Mesodermal cell (in vitro differentiated cells): Measurements from ENCODE around the gene BANP.
"Not testable (repeated sequence)": the region's sequence is repeated elsewhere in the genome, so short reads cannot be mapped to it uniquely, and the experiment has no call there.

Experiments used
- H3K27ac ChIP-seq: 2 replicates; pipeline ENCODE4 v1.7.0; 2013; ENCODE audit warnings: mild to moderate bottlenecking, low read depth, low read length, moderate library complexity; ENCODE audit not compliant: severe bottlenecking
- H3K36me3 ChIP-seq: 2 replicates; pipeline ENCODE4 v1.7.1; 2013; ENCODE audit warnings: mild to moderate bottlenecking, low read length, moderate library complexity; ENCODE audit not compliant: control insufficient read depth, insufficient read depth
- H3K4me1 ChIP-seq: one replicate; pipeline ENCODE4 v1.7.1; 2013; ENCODE audit warnings: mild to moderate bottlenecking, low read length; ENCODE audit not compliant: insufficient read depth, control insufficient read depth, poor library complexity, severe bottlenecking
- H3K4me3 ChIP-seq: 2 replicates; pipeline ENCODE4 v1.7.0; 2013; ENCODE audit warnings: low read length, control low read depth, mild to moderate bottlenecking; ENCODE audit not compliant: insufficient read depth, poor library complexity, severe bottlenecking; ENCODE audit errors: extremely low read depth
- H3K9me3 ChIP-seq: 2 replicates; pipeline ENCODE4 v1.7.1; 2013; ENCODE audit warnings: mild to moderate bottlenecking, low read length, moderate library complexity; ENCODE audit not compliant: control insufficient read depth
- WGBS, 2 experiments: methylation state at CpG; one replicate each; pipeline ENCODE4 v1.1.5; 2013; ENCODE audit warnings: missing lambda C conversion rate in 2 of 2; ENCODE audit not compliant: insufficient coverage in 2 of 2; 5-methylcytosine and 5-hydroxymethylcytosine counted together

Gene BANP

DNA sequence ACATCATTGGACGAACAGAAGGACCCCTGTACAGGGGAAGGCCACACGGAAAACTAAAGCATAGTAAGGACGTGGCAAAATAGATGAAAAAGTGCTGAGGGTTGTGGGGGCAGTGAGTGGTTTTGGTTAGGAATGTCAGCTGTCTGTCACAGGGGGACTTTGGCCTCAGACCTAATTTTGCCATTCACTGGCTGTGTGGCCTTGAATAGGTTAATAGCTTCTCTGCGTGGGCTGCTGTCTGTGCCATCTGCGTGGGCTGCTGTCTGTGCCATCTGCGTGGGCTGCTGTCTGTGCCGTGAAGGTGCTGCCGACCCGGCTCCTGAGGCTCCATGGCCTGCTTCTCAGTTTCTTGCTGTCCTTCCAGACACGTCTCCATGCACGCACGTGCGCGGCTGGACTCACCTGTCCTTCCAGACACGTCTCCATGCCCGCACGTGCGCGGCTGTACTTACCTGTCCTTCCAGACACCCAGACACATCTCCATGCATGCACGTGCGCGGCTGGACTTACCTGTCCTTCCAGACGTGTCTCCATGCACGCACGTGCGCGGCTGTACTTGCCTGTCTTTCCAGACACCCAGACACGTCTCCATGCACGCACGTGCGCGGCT is 47.1 kb downstream of the BANP start:
- peaks cover 12% of the 10 kb centered on the region for H3K36me3 ChIP-seq
- H3K9me3 ChIP-seq, result not testable (repeated sequence)

DNA sequence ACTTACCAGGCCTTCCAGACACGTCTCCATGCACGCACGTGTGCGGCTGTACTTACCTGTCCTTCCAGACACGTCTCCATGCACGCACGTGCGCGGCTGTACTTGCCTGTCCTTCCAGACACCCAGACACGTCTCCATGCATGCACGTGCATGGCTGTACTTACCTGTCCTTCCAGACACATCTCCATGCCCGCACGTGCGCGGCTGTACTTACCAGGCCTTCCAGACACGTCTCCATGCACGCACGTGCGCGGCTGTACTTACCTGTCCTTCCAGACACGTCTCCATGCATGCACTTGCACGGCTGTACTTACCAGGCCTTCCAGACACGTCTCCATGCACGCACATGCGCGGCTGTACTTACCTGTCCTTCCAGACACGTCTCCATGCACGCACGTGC is 47.8 kb downstream of the BANP start:
- WGBS, 2 experiments, result 85 to 93% methylated on average over 12 to 26 of the region's 29 CpGs
- H3K4me3 ChIP-seq, H3K9me3 ChIP-seq, H3K27ac ChIP-seq, H3K4me1 ChIP-seq: not testable (repeated sequence)
- H3K36me3 ChIP-seq, result peaks cover 11% of the 10 kb centered on the region

More for the DNA sequence above, 47.1 kb downstream of the BANP start:
- WGBS, 2 experiments, result 95 to 97% methylated on average over 28 to 32 of the region's 32 CpGs
- not testable (repeated sequence) for H3K27ac ChIP-seq, H3K4me3 ChIP-seq, H3K4me1 ChIP-seq

DNA sequence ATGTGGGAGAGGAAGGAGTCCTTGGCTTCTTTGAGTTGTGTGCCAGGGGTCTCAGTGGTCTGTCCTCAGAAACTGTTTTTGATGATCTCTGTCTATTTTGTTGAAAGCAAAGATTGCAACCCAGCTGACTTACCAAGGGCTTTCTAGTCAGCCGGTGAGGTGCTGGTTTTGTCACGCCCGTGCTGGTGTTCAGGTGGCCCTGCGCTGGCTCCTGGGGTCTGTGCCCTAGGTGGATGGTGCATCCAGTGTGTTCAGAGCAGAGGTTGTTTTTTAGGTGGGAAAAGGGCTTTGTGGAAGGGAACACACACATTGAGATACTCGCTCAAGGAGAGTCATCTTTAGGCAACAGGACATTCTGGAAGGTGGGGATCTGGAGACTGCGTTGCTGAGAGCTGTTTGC is 51.0 kb downstream of the BANP start:
- Histone ChIP-seq H3K36me3 (peaks cover 20% of the 10 kb centered on the region), H3K4me3 (no peak overlapping the region), H3K27ac (no peak overlapping the region), H3K9me3 (no peaks in the 10 kb centered on the region), H3K4me1 (no peaks in the 10 kb centered on the region)
- WGBS, 2 experiments, result 92 to 93% methylated on average over 3 to 6 of the region's 6 CpGs

GRCh38 chr16:88002749-88003148 is 51.5 kb downstream of the BANP start:
- Histone ChIP-seq H3K36me3 (peaks cover 25% of the 10 kb centered on the region), H3K4me3 (no peak overlapping the region), H3K27ac (no peak overlapping the region), H3K9me3 (no peaks in the 10 kb centered on the region), H3K4me1 (no peaks in the 10 kb centered on the region)
- WGBS, 2 experiments, result 94 to 96% methylated on average over 3 of the region's 4 CpGs

DNA sequence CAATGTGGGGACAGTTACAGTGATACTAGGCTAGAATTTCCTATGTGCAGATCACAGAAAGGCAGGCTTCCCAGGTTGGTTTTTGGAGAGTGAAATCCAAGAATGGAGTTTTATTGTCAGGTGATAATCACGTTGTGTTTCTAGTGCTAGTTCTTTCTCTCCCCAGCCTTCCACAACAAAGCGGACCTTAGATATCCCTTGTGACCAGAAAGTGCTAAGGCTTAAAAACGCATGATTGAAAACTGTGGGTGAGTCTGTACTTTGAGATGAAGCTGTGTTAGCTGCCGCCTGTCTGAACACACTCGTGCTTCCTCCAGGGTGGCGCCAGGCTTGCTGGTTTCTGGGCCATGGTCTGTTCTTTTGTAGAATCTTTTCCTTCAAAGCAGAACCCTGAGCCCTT is 52.1 kb downstream of the BANP start:
- 92 to 100% methylated on average over 4 to 6 of the region's 6 CpGs for WGBS, 2 experiments
- H3K9me3 ChIP-seq, result no peaks in the 10 kb centered on the region
- H3K4me1 ChIP-seq, result no peaks in the 10 kb centered on the region

GRCh38 chr16:88003736-88004135 is 52.5 kb downstream of the BANP start:
- Histone ChIP-seq H3K9me3 (no peaks in the 10 kb centered on the region), H3K4me1 (no peaks in the 10 kb centered on the region), H3K4me3 (no peak overlapping the region), H3K27ac (no peak overlapping the region), H3K36me3 (peaks cover 32% of the 10 kb centered on the region)
- 91 to 98% methylated on average over 7 to 9 of the region's 9 CpGs for WGBS, 2 experiments

More for the DNA sequence above, 52.1 kb downstream of the BANP start:
- H3K36me3 ChIP-seq, result peaks cover 31% of the 10 kb centered on the region
- no peak overlapping the region for H3K27ac ChIP-seq
- H3K4me3 ChIP-seq, result no peak overlapping the region

DNA sequence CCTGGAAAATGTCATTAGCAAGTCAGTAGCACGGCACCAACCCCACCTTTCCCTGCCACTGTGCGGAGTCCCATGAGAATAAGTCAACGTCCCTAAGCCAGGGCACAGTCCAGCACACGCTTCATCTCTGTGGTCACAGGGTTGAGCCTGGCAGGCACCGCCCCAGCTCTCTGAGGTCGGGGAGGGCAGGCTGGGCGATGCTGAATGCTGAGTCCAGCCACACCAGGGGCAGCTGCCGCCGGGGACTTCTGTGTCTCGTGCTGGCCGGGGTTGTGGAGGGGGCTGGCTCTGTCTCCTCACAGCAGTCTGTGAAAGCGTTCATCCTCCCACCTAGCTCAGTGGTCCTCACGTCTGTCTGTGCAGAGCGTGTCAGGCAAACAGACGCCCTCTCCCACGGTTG is 53.2 kb downstream of the BANP start:
- H3K36me3 ChIP-seq, result peaks cover 39% of the 10 kb centered on the region
- no peaks in the 10 kb centered on the region for H3K9me3 ChIP-seq
- no peak overlapping the region for H3K4me3 ChIP-seq
- H3K27ac ChIP-seq, result no peak overlapping the region
- no peaks in the 10 kb centered on the region for H3K4me1 ChIP-seq
- WGBS, 2 experiments, result 94 to 100% methylated on average over 9 to 14 of the region's 16 CpGs

DNA sequence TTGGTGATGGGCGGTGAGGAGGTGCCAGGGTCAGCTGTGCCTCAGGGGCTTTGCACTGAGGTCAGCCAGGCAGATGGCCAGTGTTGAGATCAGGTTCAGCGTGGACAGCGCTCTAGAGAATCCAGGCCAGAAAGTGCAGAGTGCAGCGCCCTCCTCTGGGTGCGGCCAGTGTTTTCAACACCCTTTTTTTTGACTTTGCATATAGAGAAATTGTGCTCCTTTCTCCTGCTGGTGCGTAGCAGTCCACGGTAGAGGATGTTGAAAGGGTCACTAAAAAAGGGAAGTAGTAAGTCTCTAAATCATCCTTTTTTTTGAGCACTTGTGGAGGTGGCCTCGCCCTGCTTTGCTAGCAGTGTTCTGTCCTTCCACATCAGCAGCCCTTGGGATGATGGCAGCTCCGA is 53.9 kb downstream of the BANP start:
- Histone ChIP-seq H3K4me3 (no peak overlapping the region), H3K27ac (no peak overlapping the region), H3K9me3 (no peaks in the 10 kb centered on the region), H3K4me1 (no peaks in the 10 kb centered on the region), H3K36me3 (peaks cover 44% of the 10 kb centered on the region)
- WGBS, 2 experiments, result 90 to 96% methylated on average over 7 of the region's 9 CpGs

DNA sequence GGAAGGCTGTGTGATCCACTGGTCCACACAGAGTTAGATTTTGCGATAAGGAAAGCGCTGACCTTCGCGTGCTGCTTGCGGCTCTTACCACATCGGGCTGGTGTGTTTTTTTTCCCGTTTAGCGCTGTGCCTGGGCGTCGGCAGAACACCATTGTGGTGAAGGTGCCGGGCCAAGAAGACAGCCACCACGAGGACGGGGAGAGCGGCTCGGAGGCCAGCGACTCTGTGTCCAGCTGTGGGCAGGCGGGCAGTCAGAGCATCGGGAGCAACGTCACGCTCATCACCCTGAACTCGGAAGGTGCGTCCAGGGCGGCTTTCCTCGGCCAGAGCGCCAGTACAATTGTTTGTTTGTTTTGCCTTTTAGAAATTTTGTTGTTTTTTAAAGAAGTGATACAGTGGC is 54.7 kb downstream of the BANP start:
- H3K27ac ChIP-seq, result no peak overlapping the region
- peaks cover 48% of the 10 kb centered on the region for H3K36me3 ChIP-seq
- no peaks in the 10 kb centered on the region for H3K9me3 ChIP-seq
- no peak overlapping the region for H3K4me3 ChIP-seq
- 98 to 99% methylated on average over 25 of the region's 25 CpGs for WGBS, 2 experiments
- H3K4me1 ChIP-seq, result no peaks in the 10 kb centered on the region

- Histone ChIP-seq H3K27ac (peak overlapping the region; percentile 6), H3K4me1 (no peaks in the 10 kb centered on the region), H3K9me3 (no peaks in the 10 kb centered on the region), H3K4me3 (no peak overlapping the region), H3K36me3 (peaks cover 58% of the 10 kb centered on the region)
- 92 to 95% methylated on average over 9 to 10 of the region's 10 CpGs for WGBS, 2 experiments
Observed at GRCh38 chr16:88007321-88007731, 56.1 kb downstream of the BANP start.

DNA sequence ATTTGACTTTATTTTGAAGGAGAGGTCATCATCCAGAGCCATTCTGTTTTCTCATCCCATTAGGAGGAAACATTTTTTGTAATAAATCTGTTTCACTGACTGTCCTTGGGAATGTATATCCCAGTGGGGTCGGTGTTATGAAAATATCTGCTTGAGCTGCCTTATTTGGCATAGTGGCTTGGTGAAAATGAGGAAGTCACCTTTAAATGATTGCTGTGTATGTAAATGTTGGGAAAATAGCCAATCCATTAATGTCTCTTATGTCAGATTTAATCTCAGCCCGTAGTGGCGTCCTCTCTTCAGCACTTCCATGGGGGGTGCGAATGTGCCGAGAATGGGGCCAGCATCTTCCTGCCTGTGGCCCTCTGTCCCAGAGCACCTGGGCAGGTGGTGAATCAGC is 57.6 kb downstream of the BANP start:
- H3K36me3 ChIP-seq, result peaks cover 58% of the 10 kb centered on the region
- WGBS, 2 experiments, result 97 to 100% methylated on average over 1 to 5 of the region's 5 CpGs

More for the DNA sequence above, 57.6 kb downstream of the BANP start:
- Histone ChIP-seq H3K4me1 (no peaks in the 10 kb centered on the region), H3K9me3 (no peaks in the 10 kb centered on the region), H3K4me3 (no peak overlapping the region), H3K27ac (no peak overlapping the region)
